ENCODE measurements around the gene TNN. TPM values are rescaled to one million over a fixed set of nuclear protein-coding genes. Genes with fewer than 3 reads are reported as not detected.

The TNN gene
- polyA plus RNA-seq, 1 donor (not counting 4 experiments of a cell fraction or from before 2014, with no cell fraction given) = not detected

- FAIRE-seq = no peak
- TF ChIP-seq EZH2 (IDR thresholded peaks at IDR 0.05; ENCODE audit: low read length) (no peak), CTCF (optimal IDR thresholded peaks at IDR 0.05 in 1 of 3, IDR thresholded peaks at IDR 0.05 in 1 of 3, conservative IDR thresholded peaks at IDR 0.05 in 1 of 3; ENCODE audit: extremely low read depth in 1 of 3, insufficient read depth in 2 of 3, low read length in 3 of 3) (no peak)
- Histone ChIP-seq H2AFZ (ENCODE audit: control insufficient read depth, low read length) (no peak overlapping the region), H3K4me3 (ENCODE audit: control insufficient read depth in 2 of 3, extremely low read depth in 1 of 3, insufficient read depth in 2 of 3, low read depth in 1 of 3, low read length in 3 of 3) (no peak overlapping the region), H3K27ac (ENCODE audit: control insufficient read depth, insufficient read depth, low read length) (no peak overlapping the region), H3K27me3 (ENCODE audit: control insufficient read depth, extremely low read depth, insufficient read depth, low read length) (no peaks in the 10 kb centered on the region), H3K4me2 (ENCODE audit: control insufficient read depth, extremely low read depth, insufficient read depth, low read depth, low read length) (no peak overlapping the region), H3K9me1 (ENCODE audit: control insufficient read depth, extremely low read depth, insufficient read depth, low read length) (no peaks in the 10 kb centered on the region), H4K20me1 (ENCODE audit: control insufficient read depth, extremely low read depth, insufficient read depth, low read length) (no peaks in the 10 kb centered on the region), H3K79me2 (ENCODE audit: control insufficient read depth, insufficient read depth, low read length) (no peaks in the 10 kb centered on the region), H3K9me3 (ENCODE audit: control insufficient read depth, low read depth, low read length) (no peaks in the 10 kb centered on the region), H3K9ac (ENCODE audit: control insufficient read depth, extremely low read depth, insufficient read depth, low read length) (no peak overlapping the region), H3K36me3 (ENCODE audit: control insufficient read depth in 2 of 2, extremely low read depth in 1 of 2, insufficient read depth in 2 of 2, low read length in 2 of 2) (no peaks in the 10 kb centered on the region), H3K4me1 (ENCODE audit: control insufficient read depth, extremely low read depth, insufficient read depth, low read length) (peaks cover 14% of the 10 kb centered on the region)
- DNase-seq (ENCODE audit: low read depth, low spot score) = no peak
- dilution Hi-C loops (cut with MboI; ENCODE audit: extremely low pct_ligation_motif_present, low sequenced_read_pairs) = no loop called here
Measured at GRCh38 chr1:175129644-175129996, 62.0 kb downstream of the TNN start.

- TF ChIP-seq EZH2 (IDR thresholded peaks at IDR 0.05; ENCODE audit: low read length) (no peak), CTCF (optimal IDR thresholded peaks at IDR 0.05 in 1 of 3, IDR thresholded peaks at IDR 0.05 in 1 of 3, conservative IDR thresholded peaks at IDR 0.05 in 1 of 3; ENCODE audit: extremely low read depth in 1 of 3, insufficient read depth in 2 of 3, low read length in 3 of 3) (no peak)
- no peak for DNase-seq (ENCODE audit: low read depth, low spot score)
- no peaks in the 10 kb centered on the region for H3K36me3 ChIP-seq (ENCODE audit: control insufficient read depth in 2 of 2, extremely low read depth in 1 of 2, insufficient read depth in 2 of 2, low read length in 2 of 2)
- H3K4me2 ChIP-seq (ENCODE audit: control insufficient read depth, extremely low read depth, insufficient read depth, low read depth, low read length) = no peak overlapping the region
- FAIRE-seq = no peak
- no peaks in the 10 kb centered on the region for H3K9me3 ChIP-seq (ENCODE audit: control insufficient read depth, low read depth, low read length)
- dilution Hi-C loops (cut with MboI; ENCODE audit: extremely low pct_ligation_motif_present, low sequenced_read_pairs) = no loop called here
- H2AFZ ChIP-seq (ENCODE audit: control insufficient read depth, low read length) = no peak overlapping the region
- peaks cover 14% of the 10 kb centered on the region for H3K4me1 ChIP-seq (ENCODE audit: control insufficient read depth, extremely low read depth, insufficient read depth, low read length)
- no peaks in the 10 kb centered on the region for H3K79me2 ChIP-seq (ENCODE audit: control insufficient read depth, insufficient read depth, low read length)
- H4K20me1 ChIP-seq (ENCODE audit: control insufficient read depth, extremely low read depth, insufficient read depth, low read length) = no peaks in the 10 kb centered on the region
- H3K27ac ChIP-seq (ENCODE audit: control insufficient read depth, insufficient read depth, low read length) = no peak overlapping the region
- H3K9me1 ChIP-seq (ENCODE audit: control insufficient read depth, extremely low read depth, insufficient read depth, low read length) = no peaks in the 10 kb centered on the region
- H3K9ac ChIP-seq (ENCODE audit: control insufficient read depth, extremely low read depth, insufficient read depth, low read length) = no peak overlapping the region
- H3K27me3 ChIP-seq (ENCODE audit: control insufficient read depth, extremely low read depth, insufficient read depth, low read length) = no peaks in the 10 kb centered on the region
- no peak overlapping the region for H3K4me3 ChIP-seq (ENCODE audit: control insufficient read depth in 2 of 3, extremely low read depth in 1 of 3, insufficient read depth in 2 of 3, low read depth in 1 of 3, low read length in 3 of 3)
Measured at GRCh38 chr1:175129997-175130648, 62.5 kb downstream of the TNN start.

Measured in keratinocyte (primary cell).